HUES6 (cell line): Measurements from ENCODE around the gene LOX.
"Not testable (repeated sequence)": the region's sequence is repeated elsewhere in the genome, so short reads cannot be mapped to it uniquely, and the experiment has no call there.

Experiments
- H3K27ac ChIP-seq: 2 replicates; pipeline ENCODE4 v1.7.0; 2013; ENCODE audit warnings: low read depth, mild to moderate bottlenecking, low read length, inconsistent platforms
- H3K27me3 ChIP-seq: 2 replicates; pipeline ENCODE4 v1.6.1; 2013; ENCODE audit warnings: low read length; ENCODE audit not compliant: control insufficient read depth, insufficient read depth
- H3K36me3 ChIP-seq: 2 replicates; pipeline ENCODE4 v1.6.1; 2013; ENCODE audit warnings: low read length; ENCODE audit not compliant: control insufficient read depth, insufficient read depth
- H3K4me1 ChIP-seq: 2 replicates; pipeline ENCODE4 v1.6.1; 2013; ENCODE audit warnings: low read length; ENCODE audit not compliant: control insufficient read depth, insufficient read depth
- H3K4me3 ChIP-seq: 2 replicates; pipeline ENCODE4 v1.5.1; 2013; ENCODE audit warnings: low read depth, low read length
- H3K9ac ChIP-seq: one replicate; pipeline ENCODE4 v1.6.1; 2013; ENCODE audit warnings: mild to moderate bottlenecking, low read length
- H3K9me3 ChIP-seq: 2 replicates; pipeline ENCODE4 v1.6.1; 2013; ENCODE audit warnings: low read depth, low read length; ENCODE audit not compliant: control insufficient read depth, insufficient read depth

The LOX gene

GRCh38 chr5:122094251-122094650 lies 16.2 kb upstream of the LOX start:
- H3K27me3 ChIP-seq, H3K9ac ChIP-seq, H3K27ac ChIP-seq, H3K4me1 ChIP-seq, H3K9me3 ChIP-seq, H3K36me3 ChIP-seq, H3K4me3 ChIP-seq: not testable (repeated sequence)

- Histone ChIP-seq H3K4me3 (no peak overlapping the region), H3K27ac (no peak overlapping the region), H3K27me3 (no peaks in the 10 kb centered on the region), H3K9ac (no peak overlapping the region), H3K4me1 (0 out of 2 replicates have a peak, but pooled peaks cover 7% of the 10 kb centered on the region), H3K36me3 (no peaks in the 10 kb centered on the region), H3K9me3 (no peaks in the 10 kb centered on the region)
Measured at GRCh38 chr5:122093415-122094180, 15.5 kb upstream of the LOX start.

GRCh38 chr5:122091936-122092600 lies 14.0 kb upstream of the LOX start:
- no peak overlapping the region for H3K27ac ChIP-seq
- H3K9me3 ChIP-seq, result no peaks in the 10 kb centered on the region
- H3K9ac ChIP-seq, result no peak overlapping the region
- no peaks in the 10 kb centered on the region for H3K36me3 ChIP-seq
- H3K4me3 ChIP-seq, result no peak overlapping the region
- 0 out of 2 replicates have a peak, but pooled peaks cover 7% of the 10 kb centered on the region for H3K4me1 ChIP-seq
- no peaks in the 10 kb centered on the region for H3K27me3 ChIP-seq

- no peaks in the 10 kb centered on the region for H3K9me3 ChIP-seq
- no peaks in the 10 kb centered on the region for H3K36me3 ChIP-seq
- H3K4me1 ChIP-seq, result 0 out of 2 replicates have a peak, but pooled peaks cover 7% of the 10 kb centered on the region
- no peak overlapping the region for H3K4me3 ChIP-seq
- no peak overlapping the region for H3K27ac ChIP-seq
- H3K9ac ChIP-seq, result no peak overlapping the region
- H3K27me3 ChIP-seq, result no peaks in the 10 kb centered on the region
Measured at GRCh38 chr5:122089096-122090013, 11.3 kb upstream of the LOX start.

- Histone ChIP-seq H3K4me3 (no peak overlapping the region), H3K9me3 (no peaks in the 10 kb centered on the region), H3K27me3 (peaks cover 4% of the 10 kb centered on the region; the same call in 1 of the 2 replicates), H3K9ac (no peak overlapping the region), H3K4me1 (0 out of 2 replicates have a peak, but pooled peaks cover 5% of the 10 kb centered on the region), H3K36me3 (no peaks in the 10 kb centered on the region), H3K27ac (no peak overlapping the region)
Measured at GRCh38 chr5:122085041-122085440, 7.0 kb upstream of the LOX start.

GRCh38 chr5:122083535-122083934 lies 5.5 kb upstream of the LOX start:
- Histone ChIP-seq H3K9ac (no peak overlapping the region), H3K27me3 (peaks cover 19% of the 10 kb centered on the region), H3K4me1 (no peaks in the 10 kb centered on the region), H3K4me3 (no peak overlapping the region), H3K27ac (no peak overlapping the region), H3K36me3 (no peaks in the 10 kb centered on the region), H3K9me3 (no peaks in the 10 kb centered on the region)

GRCh38 chr5:122081541-122081940 lies 3.5 kb upstream of the LOX start:
- Histone ChIP-seq H3K9me3 (no peaks in the 10 kb centered on the region), H3K36me3 (no peaks in the 10 kb centered on the region), H3K4me1 (no peaks in the 10 kb centered on the region), H3K9ac (no peak overlapping the region), H3K27me3 (peaks cover 39% of the 10 kb centered on the region), H3K27ac (no peak overlapping the region), H3K4me3 (no peak overlapping the region)

- Histone ChIP-seq H3K36me3 (no peaks in the 10 kb centered on the region), H3K27me3 (peaks cover 50% of the 10 kb centered on the region), H3K9me3 (no peaks in the 10 kb centered on the region), H3K4me3 (peak overlapping the region; percentile 71), H3K4me1 (peaks cover 4% of the 10 kb centered on the region; the same call in 1 of the 2 replicates), H3K9ac (peak overlapping the region; percentile 53), H3K27ac (no peak overlapping the region)
Measured at GRCh38 chr5:122077366-122078115, 518 bp downstream of the LOX start.

- Histone ChIP-seq H3K27ac (no peak overlapping the region), H3K36me3 (no peaks in the 10 kb centered on the region), H3K9me3 (no peaks in the 10 kb centered on the region), H3K9ac (no peak overlapping the region), H3K4me1 (peaks cover 4% of the 10 kb centered on the region; the same call in 1 of the 2 replicates), H3K4me3 (peak overlapping the region; percentile 71), H3K27me3 (peaks cover 50% of the 10 kb centered on the region)
Measured at GRCh38 chr5:122076669-122077365, 1.2 kb downstream of the LOX start.

GRCh38 chr5:122076050-122076461 lies 2.0 kb downstream of the LOX start:
- no peak overlapping the region for H3K4me3 ChIP-seq
- H3K9ac ChIP-seq, result no peak overlapping the region
- H3K27ac ChIP-seq, result no peak overlapping the region
- no peaks in the 10 kb centered on the region for H3K36me3 ChIP-seq
- no peaks in the 10 kb centered on the region for H3K9me3 ChIP-seq
- H3K27me3 ChIP-seq, result peaks cover 50% of the 10 kb centered on the region
- H3K4me1 ChIP-seq, result peaks cover 4% of the 10 kb centered on the region; the same call in 1 of the 2 replicates
